Measurements from ENCODE around the gene IL22RA2. TPM values are rescaled to one million over a fixed set of nuclear protein-coding genes. Genes with fewer than 3 reads are reported as not detected.

IL22RA2 gene
- total and polyA plus RNA-seq, 9 of the 15 experiments (the other 6 are each of a cell fraction or from before 2014, with no cell fraction given): 0.03 TPM; not detected in 8

- TF ChIP-seq MTA3 (IDR thresholded peaks at IDR 0.05; ENCODE audit: borderline replicate concordance) (0 out of 2 replicates have a peak, but pooled peaks have one; percentile 54), ZBTB9 (CRISPR knock-in tag; IDR thresholded peaks at IDR 0.05) (no peak), ZSCAN29 (IDR thresholded peaks at IDR 0.05) (no peak), HMG20A (CRISPR knock-in tag; conservative IDR thresholded peaks at IDR 0.05) (no peak), ZNF23 (CRISPR knock-in tag; IDR thresholded peaks at IDR 0.05) (no peak), SMAD4 (CRISPR knock-in tag; conservative IDR thresholded peaks at IDR 0.05) (peak; percentile 63), GTF2E2 (tag; IDR thresholded peaks at IDR 0.05) (no peak), FOXJ2 (tag; IDR thresholded peaks at IDR 0.05) (0 out of 2 replicates have a peak, but pooled peaks have one; percentile 61), SAP30 (IDR thresholded peaks at IDR 0.05; ENCODE audit: borderline replicate concordance, insufficient read depth, low read depth, low read length, poor library complexity, severe bottlenecking) (no peak), CBX3 (IDR thresholded peaks at IDR 0.05; ENCODE audit: borderline replicate concordance in 1 of 2, low read length in 2 of 2) (peak in 1 of 2 experiments; percentile 94; a peak in 2 of 3 replicates), EZH2 (IDR thresholded peaks at IDR 0.05; ENCODE audit: borderline replicate concordance, low read depth, low read length) (no peak), CEBPG (CRISPR knock-in tag; IDR thresholded peaks at IDR 0.05) (no peak), CEBPG (tag; conservative IDR thresholded peaks at IDR 0.05 in 1 of 2, IDR thresholded peaks at IDR 0.05 in 1 of 2) (no peak), EGR1 (conservative IDR thresholded peaks at IDR 0.05) (no peak), BRCA1 (IDR thresholded peaks at IDR 0.05) (no peak), BRCA1 (CRISPR knock-in tag; IDR thresholded peaks at IDR 0.05) (no peak), RBM25 (IDR thresholded peaks at IDR 0.05; ENCODE audit: low read depth, low read length, severe bottlenecking) (peak; percentile 62), NFATC3 (IDR thresholded peaks at IDR 0.05) (no peak), ZBTB40 (IDR thresholded peaks at IDR 0.05) (no peak), ZBTB40 (CRISPR knock-in tag; IDR thresholded peaks at IDR 0.05) (no peak)
Measured at GRCh38 chr6:137213331-137213740, 39.9 kb upstream of the IL22RA2 start (continued).

All from K562 (cell line).